Mesendoderm (in vitro differentiated cells): ENCODE measurements around the gene TRPM4.
"Not testable (repeated sequence)": the region's sequence is repeated elsewhere in the genome, so short reads cannot be mapped to it uniquely, and the experiment has no call there.

Experiments used
- DNase-seq: peaks from one replicate; pipeline ENCODE4 v3.0.0; 2013
- H2AK5ac ChIP-seq: 2 replicates; pipeline ENCODE4 v1.6.1; 2013; ENCODE audit warnings: low read length, inconsistent platforms
- H2BK120ac ChIP-seq: 2 replicates; pipeline ENCODE4 v1.6.1; 2013; ENCODE audit warnings: low read depth, mild to moderate bottlenecking, low read length, moderate library complexity, mixed read lengths
- H2BK15ac ChIP-seq: replicated peaks from 2 replicates; pipeline ENCODE4 v1.6.1; 2013; ENCODE audit warnings: low read depth, mild to moderate bottlenecking, moderate library complexity
- H2BK5ac ChIP-seq: 2 replicates; pipeline ENCODE4 v1.6.1; 2013; ENCODE audit warnings: low read length, inconsistent platforms
- H3K18ac ChIP-seq: 2 replicates; pipeline ENCODE4 v1.6.1; 2013; ENCODE audit warnings: mild to moderate bottlenecking, low read length, mixed read lengths
- H3K23ac ChIP-seq: one replicate; pipeline ENCODE4 v1.6.1; 2013; ENCODE audit warnings: low read length
- H3K27ac ChIP-seq: 2 replicates; pipeline ENCODE4 v1.5.1; 2013; ENCODE audit warnings: low read depth, mild to moderate bottlenecking, inconsistent platforms, low read length, moderate library complexity
- H3K27me3 ChIP-seq: 2 replicates; pipeline ENCODE4 v1.6.1; 2013; ENCODE audit warnings: low read length, control low read depth, mild to moderate bottlenecking, inconsistent platforms; ENCODE audit not compliant: insufficient read depth, poor library complexity
- H3K36me3 ChIP-seq: 2 replicates; pipeline ENCODE4 v1.6.1; 2013; ENCODE audit warnings: low read length, inconsistent platforms; ENCODE audit not compliant: control insufficient read depth, insufficient read depth
- H3K4ac ChIP-seq: one replicate; pipeline ENCODE4 v1.6.1; 2013; ENCODE audit warnings: low read depth, mild to moderate bottlenecking, low read length, moderate library complexity
- H3K4me1 ChIP-seq: 2 replicates; pipeline ENCODE4 v1.6.1; 2013; ENCODE audit warnings: low read depth, low read length, inconsistent platforms; ENCODE audit not compliant: control insufficient read depth
- H3K4me2 ChIP-seq: 2 replicates; pipeline ENCODE4 v1.6.1; 2013; ENCODE audit warnings: low read length
- H3K4me3 ChIP-seq: 2 replicates; pipeline ENCODE4 v1.5.1; 2013; ENCODE audit warnings: mild to moderate bottlenecking, low read length
- H3K56ac ChIP-seq: one replicate; pipeline ENCODE4 v1.6.1; 2013; ENCODE audit warnings: low read length
- H3K79me1 ChIP-seq: 2 replicates; pipeline ENCODE4 v1.6.1; 2013; ENCODE audit warnings: low read length, inconsistent platforms
- H3K79me2 ChIP-seq: 2 replicates; pipeline ENCODE4 v1.6.1; 2013; ENCODE audit warnings: mild to moderate bottlenecking, low read length; ENCODE audit not compliant: control insufficient read depth, insufficient read depth
- H3K9ac ChIP-seq: 2 replicates; pipeline ENCODE4 v1.6.1; 2013; ENCODE audit warnings: low read length, inconsistent platforms
- H4K5ac ChIP-seq: one replicate; pipeline ENCODE4 v1.6.1; 2013; ENCODE audit warnings: low read length
- H4K8ac ChIP-seq: one replicate; pipeline ENCODE4 v1.6.1; 2013; ENCODE audit warnings: low read depth, mild to moderate bottlenecking, control low read depth, low read length, moderate library complexity
- WGBS: extraction: QIAGEN DNeasy Blood & Tissue Kit; methylation state at CpG from one replicate; pipeline ENCODE4 v1.1.7; 2013; ENCODE audit warnings: low lambda C conversion rate, missing lambda C conversion rate; ENCODE audit not compliant: insufficient coverage; ENCODE audit errors: extremely low coverage; 5-methylcytosine and 5-hydroxymethylcytosine counted together

Gene TRPM4

GRCh38 chr19:49224441-49224840 is 66.8 kb downstream of the TRPM4 start:
- not testable (repeated sequence) for H4K5ac ChIP-seq, H4K8ac ChIP-seq, H3K27me3 ChIP-seq, H3K23ac ChIP-seq, H2BK120ac ChIP-seq, H2BK5ac ChIP-seq, H3K27ac ChIP-seq, H3K4me2 ChIP-seq, H3K4me3 ChIP-seq, H2BK15ac ChIP-seq, H3K4ac ChIP-seq, H3K79me1 ChIP-seq, DNase-seq, H2AK5ac ChIP-seq, H3K9ac ChIP-seq, H3K4me1 ChIP-seq, H3K18ac ChIP-seq, H3K79me2 ChIP-seq, H3K36me3 ChIP-seq
- H3K56ac ChIP-seq = peak overlapping the region; percentile 34
- WGBS = no CpG with 5 or more reads among the region's 11 CpGs

GRCh38 chr19:49224879-49225278 is 67.3 kb downstream of the TRPM4 start:
- no peak overlapping the region for H3K18ac ChIP-seq
- no peak overlapping the region for H2BK15ac ChIP-seq
- no peaks in the 10 kb centered on the region for H3K36me3 ChIP-seq
- H3K27ac ChIP-seq = no peak overlapping the region
- H3K27me3 ChIP-seq = no peaks in the 10 kb centered on the region
- no CpG with 5 or more reads among the region's 8 CpGs for WGBS
- no peak overlapping the region for H2AK5ac ChIP-seq
- no peak overlapping the region for H2BK120ac ChIP-seq
- no peak overlapping the region for H2BK5ac ChIP-seq
- no peaks in the 10 kb centered on the region for H3K79me1 ChIP-seq
- H4K8ac ChIP-seq = no peak overlapping the region
- no peaks in the 10 kb centered on the region for H3K4me1 ChIP-seq
- H3K23ac ChIP-seq = no peak overlapping the region
- peak; percentile 84 for DNase-seq
- H3K79me2 ChIP-seq = no peaks in the 10 kb centered on the region
- H3K4me3 ChIP-seq = no peak overlapping the region
- peak overlapping the region; percentile 34 for H3K56ac ChIP-seq
- no peak overlapping the region for H3K4ac ChIP-seq
- no peak overlapping the region for H4K5ac ChIP-seq
- H3K9ac ChIP-seq = no peak overlapping the region
- H3K4me2 ChIP-seq = no peak overlapping the region

- H3K9ac ChIP-seq = no peak overlapping the region
- H3K79me1 ChIP-seq = no peaks in the 10 kb centered on the region
- H3K18ac ChIP-seq = no peak overlapping the region
- H3K27me3 ChIP-seq = no peaks in the 10 kb centered on the region
- no peak for DNase-seq
- H3K4me2 ChIP-seq = no peak overlapping the region
- H2BK120ac ChIP-seq = no peak overlapping the region
- no peak overlapping the region for H3K27ac ChIP-seq
- no peaks in the 10 kb centered on the region for H3K36me3 ChIP-seq
- H3K4ac ChIP-seq = no peak overlapping the region
- H4K8ac ChIP-seq = no peak overlapping the region
- H3K79me2 ChIP-seq = no peaks in the 10 kb centered on the region
- no CpG with 5 or more reads among the region's 3 CpGs for WGBS
- H3K4me3 ChIP-seq = no peak overlapping the region
- no peak overlapping the region for H3K56ac ChIP-seq
- H2BK5ac ChIP-seq = no peak overlapping the region
- H4K5ac ChIP-seq = no peak overlapping the region
- H3K4me1 ChIP-seq = no peaks in the 10 kb centered on the region
- H2AK5ac ChIP-seq = no peak overlapping the region
- no peak overlapping the region for H3K23ac ChIP-seq
- H2BK15ac ChIP-seq = no peak overlapping the region
Observed at GRCh38 chr19:49229416-49229815, 71.8 kb downstream of the TRPM4 start.

- Histone ChIP-seq H3K36me3 (no peaks in the 10 kb centered on the region), H4K8ac (no peak overlapping the region)
Observed at GRCh38 chr19:49231389-49231788, 73.8 kb downstream of the TRPM4 start.

GRCh38 chr19:49231804-49232203 is 74.2 kb downstream of the TRPM4 start:
- no peak for DNase-seq
- no peak overlapping the region for H2BK5ac ChIP-seq
- no peak overlapping the region for H2AK5ac ChIP-seq
- no peak overlapping the region for H3K4me2 ChIP-seq
- H3K79me2 ChIP-seq = no peaks in the 10 kb centered on the region
- no peak overlapping the region for H3K27ac ChIP-seq
- no peak overlapping the region for H3K18ac ChIP-seq
- no peak overlapping the region for H4K5ac ChIP-seq
- no peak overlapping the region for H3K56ac ChIP-seq
- no peaks in the 10 kb centered on the region for H3K36me3 ChIP-seq
- H3K4ac ChIP-seq = no peak overlapping the region
- WGBS = no CpG with 5 or more reads among the region's 9 CpGs
- H3K4me3 ChIP-seq = no peak overlapping the region
- H3K9ac ChIP-seq = no peak overlapping the region
- no peak overlapping the region for H2BK15ac ChIP-seq
- no peaks in the 10 kb centered on the region for H3K4me1 ChIP-seq
- no peak overlapping the region for H4K8ac ChIP-seq
- H2BK120ac ChIP-seq = no peak overlapping the region
- no peaks in the 10 kb centered on the region for H3K79me1 ChIP-seq
- no peaks in the 10 kb centered on the region for H3K27me3 ChIP-seq
- H3K23ac ChIP-seq = no peak overlapping the region

More at GRCh38 chr19:49231389-49231788, 73.8 kb downstream of the TRPM4 start:
- Histone ChIP-seq H3K18ac (no peak overlapping the region), H3K4me3 (no peak overlapping the region), H3K79me1 (no peaks in the 10 kb centered on the region), H3K23ac (no peak overlapping the region), H3K4ac (no peak overlapping the region), H3K9ac (no peak overlapping the region), H3K27ac (no peak overlapping the region), H3K79me2 (no peaks in the 10 kb centered on the region), H3K56ac (no peak overlapping the region), H2AK5ac (no peak overlapping the region), H3K4me2 (no peak overlapping the region), H2BK120ac (no peak overlapping the region), H2BK5ac (no peak overlapping the region), H4K5ac (no peak overlapping the region), H3K4me1 (no peaks in the 10 kb centered on the region), H2BK15ac (no peak overlapping the region), H3K27me3 (no peaks in the 10 kb centered on the region)
- WGBS = no CpG with 5 or more reads among the region's 7 CpGs
- peak; percentile 76 for DNase-seq

- no peak overlapping the region for H3K27ac ChIP-seq
- H2BK15ac ChIP-seq = no peak overlapping the region
- WGBS = no CpG with 5 or more reads among the region's 1 CpG
- H3K36me3 ChIP-seq = no peaks in the 10 kb centered on the region
- no peak overlapping the region for H2AK5ac ChIP-seq
- H3K79me2 ChIP-seq = no peaks in the 10 kb centered on the region
- no peak overlapping the region for H3K4me3 ChIP-seq
- H3K79me1 ChIP-seq = no peaks in the 10 kb centered on the region
- no peak overlapping the region for H3K9ac ChIP-seq
- H2BK120ac ChIP-seq = no peak overlapping the region
- no peak overlapping the region for H4K5ac ChIP-seq
- no peak for DNase-seq
- H3K4me2 ChIP-seq = no peak overlapping the region
- H4K8ac ChIP-seq = no peak overlapping the region
- H3K23ac ChIP-seq = no peak overlapping the region
- H2BK5ac ChIP-seq = no peak overlapping the region
- H3K4me1 ChIP-seq = no peaks in the 10 kb centered on the region
- no peak overlapping the region for H3K4ac ChIP-seq
- no peak overlapping the region for H3K56ac ChIP-seq
- H3K18ac ChIP-seq = no peak overlapping the region
- no peaks in the 10 kb centered on the region for H3K27me3 ChIP-seq
Observed at GRCh38 chr19:49233163-49233562, 75.6 kb downstream of the TRPM4 start.
